K562 (cell line): ENCODE data around the gene HOMEZ. TPM values are rescaled to one million over a fixed set of nuclear protein-coding genes. Genes with fewer than 3 reads are reported as not detected.

Source experiments
- ARID1B ChIP-seq: fragments of 450-650 bp; IDR thresholded peaks from 2 replicates; pipeline ENCODE4 v1.6.1; 2016; ENCODE audit warnings: antibody characterized with exemption, mild to moderate bottlenecking, inconsistent platforms
- CXXC5 ChIP-seq: fragments of 250-450 bp; sonication (Bioruptor Pico); IDR thresholded peaks from 2 replicates; pipeline ENCODE4 v1.8.0; 2022; ENCODE audit warnings: inconsistent platforms, mild to moderate bottlenecking, moderate library complexity
- E2F4 ChIP-seq: sonication (generic); formaldehyde crosslinking; IDR thresholded peaks from 2 replicates; pipeline ENCODE4 v1.8.0; 2022; ENCODE audit warnings: mild to moderate bottlenecking, low read depth, missing genetic modification reagents
- EZH2 ChIP-seq: IDR thresholded peaks from 2 replicates; pipeline ENCODE4 v1.6.1; 2012; ENCODE audit warnings: low read depth, mild to moderate bottlenecking, inconsistent platforms, low read length, borderline replicate concordance
- HEY1 ChIP-seq: fragments of 250-450 bp; sonication (Bioruptor Pico); IDR thresholded peaks from 2 replicates; pipeline ENCODE4 v1.5.0; 2020; ENCODE audit warnings: mild to moderate bottlenecking, moderate library complexity, borderline replicate concordance
- HMG20B ChIP-seq: fragments of 250-450 bp; sonication (Bioruptor Pico); IDR thresholded peaks from 2 replicates; pipeline ENCODE4 v1.5.0; 2021; ENCODE audit warnings: mild to moderate bottlenecking
- SAFB ChIP-seq: fragments of 200-400 bp; formaldehyde crosslinking; IDR thresholded peaks from 2 replicates; pipeline ENCODE4 v1.6.1; 2017; ENCODE audit warnings: low read depth, low read length, borderline replicate concordance
- SETDB1 ChIP-seq: IDR thresholded peaks from one replicate; pipeline ENCODE4 v1.6.1; 2012; ENCODE audit warnings: low read length, control low read depth, inconsistent platforms
- SMAD4 ChIP-seq: fragments of 250-450 bp; sonication (Bioruptor Pico); conservative IDR thresholded peaks from 2 replicates; pipeline ENCODE4 v1.8.0; 2021; ENCODE audit warnings: inconsistent platforms, mild to moderate bottlenecking, moderate library complexity
- TAF1 ChIP-seq: IDR thresholded peaks from 2 replicates; pipeline ENCODE4 v1.6.1; 2011; ENCODE audit warnings: mild to moderate bottlenecking, low read length, moderate library complexity; ENCODE audit not compliant: insufficient read depth, control insufficient read depth, severe bottlenecking; ENCODE audit errors: extremely low read depth
- TAL1 ChIP-seq: fragments of 450-650 bp; IDR thresholded peaks from 2 replicates; pipeline ENCODE4 v1.6.1; 2016; ENCODE audit warnings: mild to moderate bottlenecking
- ZFPM2 ChIP-seq: fragments of 250-450 bp; sonication (Bioruptor Pico); IDR thresholded peaks from 2 replicates; pipeline ENCODE4 v1.5.1; 2022; ENCODE audit warnings: mild to moderate bottlenecking
- ZKSCAN8 ChIP-seq: fragments of 200-800 bp; sonication (Bioruptor generic); IDR thresholded peaks from 2 replicates; pipeline ENCODE4 v1.6.1; 2016; ENCODE audit warnings: missing genetic modification characterization, missing compliant biosample characterization
- ZNF77 ChIP-seq: fragments of 250-450 bp; sonication (Bioruptor Pico); IDR thresholded peaks from 2 replicates; pipeline ENCODE4 v1.5.0; 2020
- polyA plus RNA-seq, 8 experiments: library from polyadenylated mRNA; depleted of rRNA in 4 of 8; stranded (reverse) in 5 of 8; unstranded in 3 of 8; fragments of >200 nt; fragmentation: Nextera tagmentation in 2 of 8; fragmentation: Illumina TruSeq in 1 of 8; extraction: Ambion mirVana in 2 of 8; extraction: Trizol in 1 of 8; gene quantifications; 2 replicates each; pipeline versions ENCODE4 v1.2.1 to v1.2.3, GENCODE V29; 2011 to 2014; ENCODE audit warnings: inconsistent platforms in 1 of 8, missing spikeins in 1 of 8
- total RNA-seq, 7 experiments: library from RNA; depleted of rRNA in 6 of 7; stranded (reverse); fragments of >200 nt in 6 of 7; fragmentation: Illumina TruSeq in 2 of 7; extraction: Trizol in 2 of 7; gene quantifications; 2 replicates each; pipeline versions ENCODE4 v1.2.1 to v1.2.3, GENCODE V29; 2011 to 2021; ENCODE audit warnings: low replicate concordance in 1 of 7
- TF ChIP-seq, protein P1 (sequence below): fragments of 450-650 bp; IDR thresholded peaks from 2 replicates; pipeline ENCODE4 v1.6.1; 2016; ENCODE audit warnings: mild to moderate bottlenecking, moderate library complexity
- TF ChIP-seq, protein P2 (sequence below), 2 experiments: fragments of 450-650 bp; conservative IDR thresholded peaks; 2 replicates each; pipeline ENCODE4 v1.6.1; 2017; ENCODE audit warnings: mild to moderate bottlenecking in 2 of 2, moderate library complexity in 2 of 2

Gene HOMEZ
- total and polyA plus RNA-seq, 9 of the 15 experiments (the other 6 are each of a cell fraction or from before 2014, with no cell fraction given), result 3.0 to 30.2 (median 16.9) TPM

DNA sequence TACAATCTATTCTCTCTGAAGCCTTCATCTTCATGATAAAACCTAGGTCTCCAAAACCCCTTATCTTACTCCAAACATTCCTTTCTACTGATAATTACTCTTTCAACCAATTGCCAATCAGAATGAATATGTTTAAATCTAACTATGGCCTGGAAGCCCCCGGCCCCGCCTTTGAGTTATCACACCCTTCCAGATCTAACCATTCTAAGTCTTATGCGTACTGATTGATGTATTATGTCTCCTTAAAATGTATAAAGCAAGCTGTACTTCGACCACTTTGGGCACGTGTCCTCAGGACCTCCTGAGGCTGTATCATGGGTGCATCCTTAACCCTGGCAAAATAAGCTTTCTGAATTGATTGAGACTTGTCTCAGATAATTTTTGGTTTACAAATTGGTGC, 49.7 kb upstream of the HOMEZ start (continued):
- TF ChIP-seq, protein P1, sequence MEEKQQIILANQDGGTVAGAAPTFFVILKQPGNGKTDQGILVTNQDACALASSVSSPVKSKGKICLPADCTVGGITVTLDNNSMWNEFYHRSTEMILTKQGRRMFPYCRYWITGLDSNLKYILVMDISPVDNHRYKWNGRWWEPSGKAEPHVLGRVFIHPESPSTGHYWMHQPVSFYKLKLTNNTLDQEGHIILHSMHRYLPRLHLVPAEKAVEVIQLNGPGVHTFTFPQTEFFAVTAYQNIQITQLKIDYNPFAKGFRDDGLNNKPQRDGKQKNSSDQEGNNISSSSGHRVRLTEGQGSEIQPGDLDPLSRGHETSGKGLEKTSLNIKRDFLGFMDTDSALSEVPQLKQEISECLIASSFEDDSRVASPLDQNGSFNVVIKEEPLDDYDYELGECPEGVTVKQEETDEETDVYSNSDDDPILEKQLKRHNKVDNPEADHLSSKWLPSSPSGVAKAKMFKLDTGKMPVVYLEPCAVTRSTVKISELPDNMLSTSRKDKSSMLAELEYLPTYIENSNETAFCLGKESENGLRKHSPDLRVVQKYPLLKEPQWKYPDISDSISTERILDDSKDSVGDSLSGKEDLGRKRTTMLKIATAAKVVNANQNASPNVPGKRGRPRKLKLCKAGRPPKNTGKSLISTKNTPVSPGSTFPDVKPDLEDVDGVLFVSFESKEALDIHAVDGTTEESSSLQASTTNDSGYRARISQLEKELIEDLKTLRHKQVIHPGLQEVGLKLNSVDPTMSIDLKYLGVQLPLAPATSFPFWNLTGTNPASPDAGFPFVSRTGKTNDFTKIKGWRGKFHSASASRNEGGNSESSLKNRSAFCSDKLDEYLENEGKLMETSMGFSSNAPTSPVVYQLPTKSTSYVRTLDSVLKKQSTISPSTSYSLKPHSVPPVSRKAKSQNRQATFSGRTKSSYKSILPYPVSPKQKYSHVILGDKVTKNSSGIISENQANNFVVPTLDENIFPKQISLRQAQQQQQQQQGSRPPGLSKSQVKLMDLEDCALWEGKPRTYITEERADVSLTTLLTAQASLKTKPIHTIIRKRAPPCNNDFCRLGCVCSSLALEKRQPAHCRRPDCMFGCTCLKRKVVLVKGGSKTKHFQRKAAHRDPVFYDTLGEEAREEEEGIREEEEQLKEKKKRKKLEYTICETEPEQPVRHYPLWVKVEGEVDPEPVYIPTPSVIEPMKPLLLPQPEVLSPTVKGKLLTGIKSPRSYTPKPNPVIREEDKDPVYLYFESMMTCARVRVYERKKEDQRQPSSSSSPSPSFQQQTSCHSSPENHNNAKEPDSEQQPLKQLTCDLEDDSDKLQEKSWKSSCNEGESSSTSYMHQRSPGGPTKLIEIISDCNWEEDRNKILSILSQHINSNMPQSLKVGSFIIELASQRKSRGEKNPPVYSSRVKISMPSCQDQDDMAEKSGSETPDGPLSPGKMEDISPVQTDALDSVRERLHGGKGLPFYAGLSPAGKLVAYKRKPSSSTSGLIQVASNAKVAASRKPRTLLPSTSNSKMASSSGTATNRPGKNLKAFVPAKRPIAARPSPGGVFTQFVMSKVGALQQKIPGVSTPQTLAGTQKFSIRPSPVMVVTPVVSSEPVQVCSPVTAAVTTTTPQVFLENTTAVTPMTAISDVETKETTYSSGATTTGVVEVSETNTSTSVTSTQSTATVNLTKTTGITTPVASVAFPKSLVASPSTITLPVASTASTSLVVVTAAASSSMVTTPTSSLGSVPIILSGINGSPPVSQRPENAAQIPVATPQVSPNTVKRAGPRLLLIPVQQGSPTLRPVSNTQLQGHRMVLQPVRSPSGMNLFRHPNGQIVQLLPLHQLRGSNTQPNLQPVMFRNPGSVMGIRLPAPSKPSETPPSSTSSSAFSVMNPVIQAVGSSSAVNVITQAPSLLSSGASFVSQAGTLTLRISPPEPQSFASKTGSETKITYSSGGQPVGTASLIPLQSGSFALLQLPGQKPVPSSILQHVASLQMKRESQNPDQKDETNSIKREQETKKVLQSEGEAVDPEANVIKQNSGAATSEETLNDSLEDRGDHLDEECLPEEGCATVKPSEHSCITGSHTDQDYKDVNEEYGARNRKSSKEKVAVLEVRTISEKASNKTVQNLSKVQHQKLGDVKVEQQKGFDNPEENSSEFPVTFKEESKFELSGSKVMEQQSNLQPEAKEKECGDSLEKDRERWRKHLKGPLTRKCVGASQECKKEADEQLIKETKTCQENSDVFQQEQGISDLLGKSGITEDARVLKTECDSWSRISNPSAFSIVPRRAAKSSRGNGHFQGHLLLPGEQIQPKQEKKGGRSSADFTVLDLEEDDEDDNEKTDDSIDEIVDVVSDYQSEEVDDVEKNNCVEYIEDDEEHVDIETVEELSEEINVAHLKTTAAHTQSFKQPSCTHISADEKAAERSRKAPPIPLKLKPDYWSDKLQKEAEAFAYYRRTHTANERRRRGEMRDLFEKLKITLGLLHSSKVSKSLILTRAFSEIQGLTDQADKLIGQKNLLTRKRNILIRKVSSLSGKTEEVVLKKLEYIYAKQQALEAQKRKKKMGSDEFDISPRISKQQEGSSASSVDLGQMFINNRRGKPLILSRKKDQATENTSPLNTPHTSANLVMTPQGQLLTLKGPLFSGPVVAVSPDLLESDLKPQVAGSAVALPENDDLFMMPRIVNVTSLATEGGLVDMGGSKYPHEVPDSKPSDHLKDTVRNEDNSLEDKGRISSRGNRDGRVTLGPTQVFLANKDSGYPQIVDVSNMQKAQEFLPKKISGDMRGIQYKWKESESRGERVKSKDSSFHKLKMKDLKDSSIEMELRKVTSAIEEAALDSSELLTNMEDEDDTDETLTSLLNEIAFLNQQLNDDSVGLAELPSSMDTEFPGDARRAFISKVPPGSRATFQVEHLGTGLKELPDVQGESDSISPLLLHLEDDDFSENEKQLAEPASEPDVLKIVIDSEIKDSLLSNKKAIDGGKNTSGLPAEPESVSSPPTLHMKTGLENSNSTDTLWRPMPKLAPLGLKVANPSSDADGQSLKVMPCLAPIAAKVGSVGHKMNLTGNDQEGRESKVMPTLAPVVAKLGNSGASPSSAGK, result peak; percentile 52
- TF ChIP-seq, protein P2, sequence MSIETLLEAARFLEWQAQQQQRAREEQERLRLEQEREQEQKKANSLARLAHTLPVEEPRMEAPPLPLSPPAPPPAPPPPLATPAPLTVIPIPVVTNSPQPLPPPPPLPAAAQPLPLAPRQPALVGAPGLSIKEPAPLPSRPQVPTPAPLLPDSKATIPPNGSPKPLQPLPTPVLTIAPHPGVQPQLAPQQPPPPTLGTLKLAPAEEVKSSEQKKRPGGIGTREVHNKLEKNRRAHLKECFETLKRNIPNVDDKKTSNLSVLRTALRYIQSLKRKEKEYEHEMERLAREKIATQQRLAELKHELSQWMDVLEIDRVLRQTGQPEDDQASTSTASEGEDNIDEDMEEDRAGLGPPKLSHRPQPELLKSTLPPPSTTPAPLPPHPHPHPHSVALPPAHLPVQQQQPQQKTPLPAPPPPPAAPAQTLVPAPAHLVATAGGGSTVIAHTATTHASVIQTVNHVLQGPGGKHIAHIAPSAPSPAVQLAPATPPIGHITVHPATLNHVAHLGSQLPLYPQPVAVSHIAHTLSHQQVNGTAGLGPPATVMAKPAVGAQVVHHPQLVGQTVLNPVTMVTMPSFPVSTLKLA (conservative IDR thresholded peaks at IDR 0.05), result no peak
- TF ChIP-seq HMG20B (CRISPR knock-in tag) (no peak), TAF1 (no peak), ZKSCAN8 (CRISPR knock-in tag) (no peak), SAFB (no peak), SETDB1 (no peak), ZFPM2 (CRISPR knock-in tag) (no peak), CXXC5 (CRISPR knock-in tag) (no peak), ZNF77 (CRISPR knock-in tag) (no peak), E2F4 (no peak), EZH2 (no peak), TAL1 (0 out of 2 replicates have a peak, but pooled peaks have one; percentile 13), ARID1B (0 out of 2 replicates have a peak, but pooled peaks have one; percentile 41), HEY1 (CRISPR knock-in tag) (no peak), SMAD4 (CRISPR knock-in tag) (no peak)
